ENCODE measurements around the gene TIMM17A.

TIMM17A gene

GRCh38 chr1:201945157-201945556 is 10.1 kb upstream of the TIMM17A start:
- H3K36me3 ChIP-seq (ENCODE audit: insufficient read depth, low read length), result no peaks in the 10 kb centered on the region
- no peaks in the 10 kb centered on the region for H4K20me1 ChIP-seq (ENCODE audit: insufficient read depth, low read length, poor library complexity, severe bottlenecking)
- peak overlapping the region; percentile 71 for H3K4me2 ChIP-seq (ENCODE audit: low read depth, low read length, poor library complexity, severe bottlenecking)
- peak overlapping the region; percentile 67 for H3K4me3 ChIP-seq (ENCODE audit: low read length, poor library complexity, severe bottlenecking)
- TF ChIP-seq CTCF (conservative IDR thresholded peaks at IDR 0.05; ENCODE audit: low read length), result peak; percentile 65
- no peak for TF ChIP-seq EZH2phosphoT487 (IDR thresholded peaks at IDR 0.05; ENCODE audit: borderline replicate concordance)
- no peaks in the 10 kb centered on the region for H3F3A ChIP-seq (ENCODE audit: low read depth)
- H3K4me1 ChIP-seq (ENCODE audit: insufficient read depth, low read length, poor library complexity, severe bottlenecking), result peaks cover 3% of the 10 kb centered on the region
- peak overlapping the region; percentile 89; the same call in 1 of the 2 replicates for H2AFZ ChIP-seq (ENCODE audit: low read length)
- H3K79me2 ChIP-seq (ENCODE audit: insufficient read depth, low read length), result no peaks in the 10 kb centered on the region
- H3K9me2 ChIP-seq (replicated peaks; ENCODE audit: low read depth, low read length), result no peaks in the 10 kb centered on the region
- no peaks in the 10 kb centered on the region for H3K27me3 ChIP-seq (ENCODE audit: insufficient read depth, low read length, poor library complexity, severe bottlenecking)
- no peaks in the 10 kb centered on the region for H3K9me3 ChIP-seq (ENCODE audit: insufficient read depth, low read depth, low read length)
- no peak overlapping the region for H3K9ac ChIP-seq (ENCODE audit: low read depth, low read length, poor library complexity, severe bottlenecking)

- Histone ChIP-seq H3K9me2 (replicated peaks; ENCODE audit: low read depth, low read length) (no peaks in the 10 kb centered on the region), H3K79me2 (ENCODE audit: insufficient read depth, low read length) (no peaks in the 10 kb centered on the region), H4K20me1 (ENCODE audit: insufficient read depth, low read length, poor library complexity, severe bottlenecking) (no peaks in the 10 kb centered on the region), H2AFZ (ENCODE audit: low read length) (peak overlapping the region; percentile 89), H3K4me3 (ENCODE audit: low read length, poor library complexity, severe bottlenecking) (peak overlapping the region; percentile 67), H3K4me1 (ENCODE audit: insufficient read depth, low read length, poor library complexity, severe bottlenecking) (peaks cover 3% of the 10 kb centered on the region), H3K36me3 (ENCODE audit: insufficient read depth, low read length) (no peaks in the 10 kb centered on the region), H3F3A (ENCODE audit: low read depth) (no peaks in the 10 kb centered on the region), H3K27me3 (ENCODE audit: insufficient read depth, low read length, poor library complexity, severe bottlenecking) (no peaks in the 10 kb centered on the region), H3K9me3 (ENCODE audit: insufficient read depth, low read depth, low read length) (no peaks in the 10 kb centered on the region), H3K4me2 (ENCODE audit: low read depth, low read length, poor library complexity, severe bottlenecking) (peak overlapping the region; percentile 71), H3K9ac (ENCODE audit: low read depth, low read length, poor library complexity, severe bottlenecking) (peak overlapping the region; percentile 17)
- TF ChIP-seq EZH2phosphoT487 (IDR thresholded peaks at IDR 0.05; ENCODE audit: borderline replicate concordance) (no peak), CTCF (conservative IDR thresholded peaks at IDR 0.05; ENCODE audit: low read length) (no peak)
These were observed 9.5 kb upstream of the TIMM17A start for GRCh38 chr1:201945863-201946223.

GRCh38 chr1:201946224-201946908 is 8.9 kb upstream of the TIMM17A start, which contains the start of gene LMOD1:
TSS of gene LMOD1 (minus strand) at chr1:201946548. CDS start at chr1:201946340, 208 bp downstream.
- Histone ChIP-seq H3K36me3 (ENCODE audit: insufficient read depth, low read length) (no peaks in the 10 kb centered on the region), H3K79me2 (ENCODE audit: insufficient read depth, low read length) (no peaks in the 10 kb centered on the region), H3F3A (ENCODE audit: low read depth) (no peaks in the 10 kb centered on the region), H3K4me1 (ENCODE audit: insufficient read depth, low read length, poor library complexity, severe bottlenecking) (peaks cover 3% of the 10 kb centered on the region), H3K4me2 (ENCODE audit: low read depth, low read length, poor library complexity, severe bottlenecking) (peak within 1 kb of the TSS; percentile 71), H3K4me3 (ENCODE audit: low read length, poor library complexity, severe bottlenecking) (peak within 1 kb of the TSS; percentile 67), H2AFZ (ENCODE audit: low read length) (peak within 1 kb of the TSS; percentile 89), H3K9me3 (ENCODE audit: insufficient read depth, low read depth, low read length) (no peaks in the 10 kb centered on the region), H3K9me2 (replicated peaks; ENCODE audit: low read depth, low read length) (no peaks in the 10 kb centered on the region), H3K27me3 (ENCODE audit: insufficient read depth, low read length, poor library complexity, severe bottlenecking) (no peaks in the 10 kb centered on the region), H3K9ac (ENCODE audit: low read depth, low read length, poor library complexity, severe bottlenecking) (peak within 1 kb of the TSS; percentile 17), H4K20me1 (ENCODE audit: insufficient read depth, low read length, poor library complexity, severe bottlenecking) (no peaks in the 10 kb centered on the region)
- TF ChIP-seq CTCF (conservative IDR thresholded peaks at IDR 0.05; ENCODE audit: low read length) (no peak), EZH2phosphoT487 (IDR thresholded peaks at IDR 0.05; ENCODE audit: borderline replicate concordance) (no peak)

Measured in Loucy (cell line).